ENCODE results near the gene TMED8. TPM values are rescaled to one million over a fixed set of nuclear protein-coding genes. Genes with fewer than 3 reads are reported as not detected.

The TMED8 gene
- total and polyA plus RNA-seq, 4 donors = 1.3 to 6.9 (median 4.2) TPM

DNA sequence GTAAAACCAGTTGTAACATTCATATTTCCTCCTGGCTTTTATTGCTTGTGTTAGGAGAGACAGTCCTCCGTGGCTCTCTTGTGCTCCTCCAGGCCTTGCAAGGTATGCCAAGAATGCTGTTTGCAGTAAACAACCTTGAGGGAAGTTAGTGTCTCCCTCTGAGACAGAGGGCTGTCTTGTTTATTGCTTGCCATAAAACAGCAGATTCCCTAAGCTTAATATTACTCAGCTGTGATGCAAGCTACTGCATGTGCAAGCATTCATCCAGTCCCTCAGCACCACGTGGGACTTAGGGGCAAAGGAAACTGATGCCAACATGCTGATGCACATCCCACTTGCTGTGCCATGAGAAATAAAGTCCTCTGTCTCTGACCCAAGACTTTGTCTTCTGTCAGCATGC, 62.9 kb downstream of the TMED8 start:
- Histone ChIP-seq H3K9me3 (ENCODE audit: control insufficient read depth in 4 of 4, low read length in 3 of 4) (no peaks in the 10 kb centered on the region), H3K4me1 (ENCODE audit: control insufficient read depth in 4 of 4, insufficient read depth in 4 of 4, low read length in 3 of 4) (peaks cover 1 to 26% (median 22%) of the 10 kb centered on the region in 4 donors), H3K27ac (ENCODE audit: low read depth in 1 of 2, low read length in 2 of 2) (no peak overlapping the region), H3K27me3 (ENCODE audit: control insufficient read depth in 4 of 4, insufficient read depth in 4 of 4, low read length in 3 of 4) (no peaks in the 10 kb centered on the region), H3K4me3 (ENCODE audit: low read depth in 1 of 3, low read length in 3 of 3) (no peak overlapping the region), H3K9ac (ENCODE audit: low read depth in 1 of 2, low read length in 2 of 2) (no peak overlapping the region), H3K36me3 (ENCODE audit: control insufficient read depth in 4 of 4, insufficient read depth in 3 of 4, low read depth in 1 of 4, low read length in 3 of 4) (no peaks in the 10 kb centered on the region)
- WGBS = 54% methylated on average over 2 of the region's 2 CpGs
- TF ChIP-seq SP1 (IDR thresholded peaks at IDR 0.05) (no peak), TAF1 (conservative IDR thresholded peaks at IDR 0.05) (no peak)
- TF ChIP-seq, protein P1, sequence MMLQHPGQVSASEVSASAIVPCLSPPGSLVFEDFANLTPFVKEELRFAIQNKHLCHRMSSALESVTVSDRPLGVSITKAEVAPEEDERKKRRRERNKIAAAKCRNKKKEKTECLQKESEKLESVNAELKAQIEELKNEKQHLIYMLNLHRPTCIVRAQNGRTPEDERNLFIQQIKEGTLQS (IDR thresholded peaks at IDR 0.05) = no peak
- no peak for DNase-seq (ENCODE audit: low spot score)

DNA sequence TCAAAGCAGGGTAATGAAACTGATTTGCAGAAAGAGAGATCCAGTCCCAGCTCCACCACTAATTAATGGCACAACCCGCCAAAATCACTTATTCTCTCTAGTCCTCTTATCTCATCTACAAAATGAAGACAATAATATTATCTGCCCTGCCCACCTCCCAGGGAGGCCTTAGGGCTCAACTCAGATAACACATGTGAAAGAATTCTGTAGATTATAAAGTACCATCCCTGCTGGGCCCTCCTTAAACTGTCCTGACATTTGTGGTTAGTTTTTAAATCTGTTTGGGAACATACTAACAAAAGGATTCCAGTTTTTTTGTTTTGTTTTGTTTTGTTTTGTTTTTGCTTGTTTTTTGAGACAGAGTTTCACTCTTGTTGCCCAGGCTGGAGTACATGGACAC, 63.5 kb downstream of the TMED8 start:
- H3K4me1 ChIP-seq (ENCODE audit: control insufficient read depth in 4 of 4, insufficient read depth in 4 of 4, low read length in 3 of 4) = peaks cover 1 to 23% (median 20%) of the 10 kb centered on the region in 4 donors
- DNase-seq (ENCODE audit: low spot score) = no peak
- no peaks in the 10 kb centered on the region for H3K27me3 ChIP-seq (ENCODE audit: control insufficient read depth in 4 of 4, insufficient read depth in 4 of 4, low read length in 3 of 4)
- H3K9me3 ChIP-seq (ENCODE audit: control insufficient read depth in 4 of 4, low read length in 3 of 4) = no peaks in the 10 kb centered on the region
- peaks cover 0 to 2% (median 0%) of the 10 kb centered on the region in 4 donors for H3K36me3 ChIP-seq (ENCODE audit: control insufficient read depth in 4 of 4, insufficient read depth in 3 of 4, low read depth in 1 of 4, low read length in 3 of 4)
- TF ChIP-seq SP1 (IDR thresholded peaks at IDR 0.05) = no peak
- TF ChIP-seq, protein P2, sequence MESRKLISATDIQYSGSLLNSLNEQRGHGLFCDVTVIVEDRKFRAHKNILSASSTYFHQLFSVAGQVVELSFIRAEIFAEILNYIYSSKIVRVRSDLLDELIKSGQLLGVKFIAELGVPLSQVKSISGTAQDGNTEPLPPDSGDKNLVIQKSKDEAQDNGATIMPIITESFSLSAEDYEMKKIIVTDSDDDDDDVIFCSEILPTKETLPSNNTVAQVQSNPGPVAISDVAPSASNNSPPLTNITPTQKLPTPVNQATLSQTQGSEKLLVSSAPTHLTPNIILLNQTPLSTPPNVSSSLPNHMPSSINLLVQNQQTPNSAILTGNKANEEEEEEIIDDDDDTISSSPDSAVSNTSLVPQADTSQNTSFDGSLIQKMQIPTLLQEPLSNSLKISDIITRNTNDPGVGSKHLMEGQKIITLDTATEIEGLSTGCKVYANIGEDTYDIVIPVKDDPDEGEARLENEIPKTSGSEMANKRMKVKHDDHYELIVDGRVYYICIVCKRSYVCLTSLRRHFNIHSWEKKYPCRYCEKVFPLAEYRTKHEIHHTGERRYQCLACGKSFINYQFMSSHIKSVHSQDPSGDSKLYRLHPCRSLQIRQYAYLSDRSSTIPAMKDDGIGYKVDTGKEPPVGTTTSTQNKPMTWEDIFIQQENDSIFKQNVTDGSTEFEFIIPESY (IDR thresholded peaks at IDR 0.05) = no peak
- TF ChIP-seq FOXA2 (IDR thresholded peaks at IDR 0.05) = no peak
- TF ChIP-seq YY1 (IDR thresholded peaks at IDR 0.05) = no peak
- no peak for TF ChIP-seq RAD21 (IDR thresholded peaks at IDR 0.05)
- WGBS = 80% methylated on average over 1 of the region's 1 CpG
- no peak overlapping the region for H3K4me3 ChIP-seq (ENCODE audit: low read depth in 1 of 3, low read length in 3 of 3)
- H3K27ac ChIP-seq (ENCODE audit: low read depth in 1 of 2, low read length in 2 of 2) = no peak overlapping the region
- no peak overlapping the region for H3K9ac ChIP-seq (ENCODE audit: low read depth in 1 of 2, low read length in 2 of 2)

DNA sequence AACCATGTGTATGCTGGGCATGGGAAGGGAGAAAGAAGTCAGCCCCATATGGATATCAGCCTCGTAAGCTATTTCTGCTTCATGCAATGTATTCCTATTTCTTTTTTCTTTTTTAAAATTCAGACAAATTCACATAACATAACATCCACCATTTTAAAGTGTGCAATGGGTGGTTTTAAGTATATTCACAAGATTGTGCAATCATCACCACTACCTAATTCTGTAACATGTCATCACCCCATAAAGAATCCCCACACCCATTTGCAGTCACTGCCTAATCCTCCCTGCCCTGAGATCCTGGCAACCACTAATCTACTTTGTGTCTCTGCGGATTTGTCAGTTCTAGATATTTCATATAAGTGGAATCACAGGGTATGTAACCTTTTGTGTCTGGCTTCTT, 65.7 kb downstream of the TMED8 start:
- Histone ChIP-seq H3K9me3 (ENCODE audit: control insufficient read depth in 4 of 4, low read length in 3 of 4) (no peaks in the 10 kb centered on the region), H3K27me3 (ENCODE audit: control insufficient read depth in 4 of 4, insufficient read depth in 4 of 4, low read length in 3 of 4) (no peaks in the 10 kb centered on the region), H3K9ac (ENCODE audit: low read depth in 1 of 2, low read length in 2 of 2) (no peak overlapping the region), H3K36me3 (ENCODE audit: control insufficient read depth in 4 of 4, insufficient read depth in 3 of 4, low read depth in 1 of 4, low read length in 3 of 4) (peaks cover 0 to 2% (median 0%) of the 10 kb centered on the region in 4 donors), H3K27ac (ENCODE audit: low read depth in 1 of 2, low read length in 2 of 2) (no peak overlapping the region), H3K4me1 (ENCODE audit: control insufficient read depth in 4 of 4, insufficient read depth in 4 of 4, low read length in 3 of 4) (peaks cover 0 to 5% (median 3%) of the 10 kb centered on the region in 4 donors), H3K4me3 (ENCODE audit: low read depth in 1 of 3, low read length in 3 of 3) (no peak overlapping the region)
- 97% methylated on average over 2 of the region's 2 CpGs for WGBS
- TF ChIP-seq NR2F2 (IDR thresholded peaks at IDR 0.05) = no peak
- DNase-seq (ENCODE audit: low spot score) = no peak

DNA sequence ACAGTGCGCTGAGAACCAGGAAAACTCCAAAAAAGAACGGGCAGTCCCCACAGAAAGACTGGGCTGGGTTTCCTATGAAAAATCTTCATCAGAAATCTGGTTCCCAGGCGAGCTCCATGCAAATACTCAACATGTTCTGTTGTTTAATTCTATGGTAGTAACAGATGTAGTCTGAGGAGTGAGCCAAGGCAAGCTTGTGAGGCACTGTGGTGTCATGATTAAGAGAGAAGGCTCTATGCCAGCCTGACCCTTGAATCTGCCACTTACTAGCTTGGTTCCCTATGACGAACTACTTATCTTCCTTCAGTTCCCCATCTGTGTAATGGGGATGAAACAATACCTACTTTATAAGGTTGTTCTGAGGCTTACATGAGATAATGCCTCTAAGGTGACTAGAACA, 66.9 kb downstream of the TMED8 start:
- no peaks in the 10 kb centered on the region for H3K9me3 ChIP-seq (ENCODE audit: control insufficient read depth in 4 of 4, low read length in 3 of 4)
- H3K4me1 ChIP-seq (ENCODE audit: control insufficient read depth in 4 of 4, insufficient read depth in 4 of 4, low read length in 3 of 4) = no peaks in the 10 kb centered on the region
- no peak overlapping the region for H3K4me3 ChIP-seq (ENCODE audit: low read depth in 1 of 3, low read length in 3 of 3)
- no peak for DNase-seq (ENCODE audit: low spot score)
- no peaks in the 10 kb centered on the region for H3K27me3 ChIP-seq (ENCODE audit: control insufficient read depth in 4 of 4, insufficient read depth in 4 of 4, low read length in 3 of 4)
- TF ChIP-seq, protein P3, sequence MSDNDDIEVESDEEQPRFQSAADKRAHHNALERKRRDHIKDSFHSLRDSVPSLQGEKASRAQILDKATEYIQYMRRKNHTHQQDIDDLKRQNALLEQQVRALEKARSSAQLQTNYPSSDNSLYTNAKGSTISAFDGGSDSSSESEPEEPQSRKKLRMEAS (IDR thresholded peaks at IDR 0.05) = no peak
- TF ChIP-seq FOXA1 (IDR thresholded peaks at IDR 0.05) (no peak), HNF4A (conservative IDR thresholded peaks at IDR 0.05) (no peak), JUND (IDR thresholded peaks at IDR 0.05) (no peak), RXRA (IDR thresholded peaks at IDR 0.05) (no peak), YY1 (IDR thresholded peaks at IDR 0.05) (no peak), FOXA2 (IDR thresholded peaks at IDR 0.05) (no peak), GABPA (IDR thresholded peaks at IDR 0.05 in 1 of 2, conservative IDR thresholded peaks at IDR 0.05 in 1 of 2) (no peak), HNF4G (IDR thresholded peaks at IDR 0.05) (no peak), RAD21 (IDR thresholded peaks at IDR 0.05) (no peak), EGR1 (IDR thresholded peaks at IDR 0.05; ENCODE audit: low read depth in 2 of 2) (no peak)
- TF ChIP-seq, protein P1 (IDR thresholded peaks at IDR 0.05) = no peak
- TF ChIP-seq, protein P4, sequence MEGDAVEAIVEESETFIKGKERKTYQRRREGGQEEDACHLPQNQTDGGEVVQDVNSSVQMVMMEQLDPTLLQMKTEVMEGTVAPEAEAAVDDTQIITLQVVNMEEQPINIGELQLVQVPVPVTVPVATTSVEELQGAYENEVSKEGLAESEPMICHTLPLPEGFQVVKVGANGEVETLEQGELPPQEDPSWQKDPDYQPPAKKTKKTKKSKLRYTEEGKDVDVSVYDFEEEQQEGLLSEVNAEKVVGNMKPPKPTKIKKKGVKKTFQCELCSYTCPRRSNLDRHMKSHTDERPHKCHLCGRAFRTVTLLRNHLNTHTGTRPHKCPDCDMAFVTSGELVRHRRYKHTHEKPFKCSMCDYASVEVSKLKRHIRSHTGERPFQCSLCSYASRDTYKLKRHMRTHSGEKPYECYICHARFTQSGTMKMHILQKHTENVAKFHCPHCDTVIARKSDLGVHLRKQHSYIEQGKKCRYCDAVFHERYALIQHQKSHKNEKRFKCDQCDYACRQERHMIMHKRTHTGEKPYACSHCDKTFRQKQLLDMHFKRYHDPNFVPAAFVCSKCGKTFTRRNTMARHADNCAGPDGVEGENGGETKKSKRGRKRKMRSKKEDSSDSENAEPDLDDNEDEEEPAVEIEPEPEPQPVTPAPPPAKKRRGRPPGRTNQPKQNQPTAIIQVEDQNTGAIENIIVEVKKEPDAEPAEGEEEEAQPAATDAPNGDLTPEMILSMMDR (IDR thresholded peaks at IDR 0.05; ENCODE audit: low read depth, low read length, missing input control) = no peak
- TF ChIP-seq, protein P2 (IDR thresholded peaks at IDR 0.05) = no peak
- 93% methylated on average over 4 of the region's 4 CpGs for WGBS
- peaks cover 0 to 7% (median 1%) of the 10 kb centered on the region in 4 donors for H3K36me3 ChIP-seq (ENCODE audit: control insufficient read depth in 4 of 4, insufficient read depth in 3 of 4, low read depth in 1 of 4, low read length in 3 of 4)
- H3K9ac ChIP-seq (ENCODE audit: low read depth in 1 of 2, low read length in 2 of 2) = no peak overlapping the region
- no peak overlapping the region for H3K27ac ChIP-seq (ENCODE audit: low read depth in 1 of 2, low read length in 2 of 2)

All from liver (tissue), 9 donors.